H1 (cell line): ENCODE results near the gene TPPP2.

Source experiments
- CHD2 ChIP-seq: IDR thresholded peaks from 2 replicates; pipeline ENCODE4 v1.6.1; 2012; ENCODE audit warnings: low read length, improper control_type of control experiment
- EP300 ChIP-seq, 2 experiments: IDR thresholded peaks; 1 replicate in 1 of 2; 2 replicates in 1 of 2; pipeline ENCODE4 v1.6.1; 2011 to 2012; ENCODE audit warnings: low read depth in 2 of 2, low read length in 2 of 2, mild to moderate bottlenecking in 2 of 2, borderline replicate concordance in 1 of 2, inconsistent platforms in 1 of 2, moderate library complexity in 1 of 2
- EZH2 ChIP-seq: fragments of 200-600 bp; sonication (generic); IDR thresholded peaks from 2 replicates; pipeline ENCODE4 v1.7.1; 2012; ENCODE audit warnings: low read depth, mild to moderate bottlenecking, moderate library complexity, low read length, inconsistent platforms; ENCODE audit not compliant: severe bottlenecking
- POLR2A ChIP-seq, 2 experiments: IDR thresholded peaks; 1 replicate in 1 of 2; 2 replicates in 1 of 2; pipeline ENCODE4 v1.6.1; 2011; ENCODE audit warnings: low read depth in 2 of 2, low read length in 2 of 2, mild to moderate bottlenecking in 2 of 2; ENCODE audit errors: control extremely low read depth in 1 of 2
- RFX5 ChIP-seq: IDR thresholded peaks from 2 replicates; pipeline ENCODE4 v1.6.1; 2011; ENCODE audit warnings: low read depth, low read length, improper control_type of control experiment, borderline replicate concordance
- SIX5 ChIP-seq: IDR thresholded peaks from 2 replicates; pipeline ENCODE4 v1.6.1; 2011; ENCODE audit warnings: mild to moderate bottlenecking, low read depth, low read length
- TAF1 ChIP-seq: IDR thresholded peaks from 2 replicates; pipeline ENCODE4 v1.6.1; 2011; ENCODE audit warnings: mild to moderate bottlenecking, low read depth, low read length
- TF ChIP-seq, protein P1 (sequence below), 3 experiments: IDR thresholded peaks; 1 replicate in 2 of 3; 2 replicates in 1 of 3; pipeline versions ENCODE4 v1.5.1 to v1.6.1; 2011; ENCODE audit warnings: low read length in 3 of 3, mild to moderate bottlenecking in 3 of 3, inconsistent platforms in 2 of 3, low read depth in 1 of 3, moderate library complexity in 1 of 3; ENCODE audit not compliant: insufficient read depth in 1 of 3; ENCODE audit errors: control extremely low read depth in 1 of 3

GRCh38 chr14:21054768-21055145, 24.7 kb downstream of the TPPP2 start:
- TF ChIP-seq RFX5 (no peak), EZH2 (no peak), SIX5 (no peak), CHD2 (no peak), POLR2A (IDR thresholded peaks at IDR 0.05; ENCODE audit: control extremely low read depth in 1 of 2, low read depth in 2 of 2, low read length in 2 of 2) (no peak), TAF1 (no peak), EP300 (IDR thresholded peaks at IDR 0.05; ENCODE audit: borderline replicate concordance in 1 of 2, low read depth in 2 of 2, low read length in 2 of 2) (no peak)
- TF ChIP-seq, protein P1, sequence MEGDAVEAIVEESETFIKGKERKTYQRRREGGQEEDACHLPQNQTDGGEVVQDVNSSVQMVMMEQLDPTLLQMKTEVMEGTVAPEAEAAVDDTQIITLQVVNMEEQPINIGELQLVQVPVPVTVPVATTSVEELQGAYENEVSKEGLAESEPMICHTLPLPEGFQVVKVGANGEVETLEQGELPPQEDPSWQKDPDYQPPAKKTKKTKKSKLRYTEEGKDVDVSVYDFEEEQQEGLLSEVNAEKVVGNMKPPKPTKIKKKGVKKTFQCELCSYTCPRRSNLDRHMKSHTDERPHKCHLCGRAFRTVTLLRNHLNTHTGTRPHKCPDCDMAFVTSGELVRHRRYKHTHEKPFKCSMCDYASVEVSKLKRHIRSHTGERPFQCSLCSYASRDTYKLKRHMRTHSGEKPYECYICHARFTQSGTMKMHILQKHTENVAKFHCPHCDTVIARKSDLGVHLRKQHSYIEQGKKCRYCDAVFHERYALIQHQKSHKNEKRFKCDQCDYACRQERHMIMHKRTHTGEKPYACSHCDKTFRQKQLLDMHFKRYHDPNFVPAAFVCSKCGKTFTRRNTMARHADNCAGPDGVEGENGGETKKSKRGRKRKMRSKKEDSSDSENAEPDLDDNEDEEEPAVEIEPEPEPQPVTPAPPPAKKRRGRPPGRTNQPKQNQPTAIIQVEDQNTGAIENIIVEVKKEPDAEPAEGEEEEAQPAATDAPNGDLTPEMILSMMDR (IDR thresholded peaks at IDR 0.05; ENCODE audit: control extremely low read depth in 1 of 3, insufficient read depth in 1 of 3, low read depth in 1 of 3, low read length in 3 of 3), result no peak
